ENCODE measurements around the gene C12orf75.
"Not testable (repeated sequence)": the region's sequence is repeated elsewhere in the genome, so short reads cannot be mapped to it uniquely, and the experiment has no call there.

Gene C12orf75

DNA sequence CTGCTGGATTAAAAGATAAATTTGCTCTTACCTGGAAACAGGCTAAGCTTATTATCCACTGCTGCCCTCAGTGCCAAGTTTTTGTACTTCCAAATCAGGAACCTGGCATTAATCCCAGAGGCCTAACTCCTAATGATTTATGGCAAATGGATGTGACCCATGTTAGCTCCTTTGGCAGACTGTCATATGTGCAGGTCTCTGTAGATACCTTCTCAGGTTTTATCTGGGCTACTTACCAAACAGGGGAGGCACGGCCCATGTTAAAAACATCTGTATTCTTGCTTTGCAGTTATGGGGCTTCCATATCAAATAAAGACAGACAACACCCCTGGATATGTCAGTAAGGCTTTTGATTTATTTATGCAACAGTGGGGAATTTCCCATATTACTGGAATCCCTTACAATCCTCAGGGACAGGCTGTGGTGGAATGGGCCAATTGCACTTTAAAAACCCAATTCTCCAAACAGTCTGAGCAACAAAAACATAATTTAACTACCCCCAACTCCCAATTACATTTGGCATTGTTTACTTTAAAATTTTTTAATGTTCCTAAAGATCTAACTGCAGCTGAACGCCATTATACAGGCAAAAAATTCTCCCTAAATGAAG is 19.9 kb upstream of the C12orf75 start:
- DNase-seq, result not testable (repeated sequence)

- not testable (repeated sequence) for DNase-seq
Observed at GRCh38 chr12:105311936-105312335, 18.6 kb upstream of the C12orf75 start.

DNA sequence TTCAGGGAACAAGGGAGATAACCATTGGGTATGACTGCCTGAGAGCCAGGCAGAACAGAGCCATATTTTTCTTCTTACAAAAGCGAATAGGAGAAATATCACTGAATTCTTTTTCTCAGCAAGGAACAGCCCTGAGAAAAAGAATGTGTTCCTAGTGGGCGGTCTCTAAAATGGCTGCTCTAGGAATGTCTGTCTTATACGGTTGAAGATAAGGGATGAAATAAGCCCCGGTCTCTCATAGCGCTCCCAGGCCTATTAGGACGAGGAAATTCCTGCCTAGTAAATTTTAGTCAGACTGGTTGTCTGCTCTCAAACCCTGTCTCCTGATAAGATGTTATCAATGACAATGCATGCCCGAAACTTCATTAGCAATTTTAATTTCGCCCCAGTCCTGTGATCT is 16.7 kb upstream of the C12orf75 start:
- not testable (repeated sequence) for DNase-seq

- no peak for DNase-seq
Observed at GRCh38 chr12:105315130-105315529, 15.4 kb upstream of the C12orf75 start.

DNA sequence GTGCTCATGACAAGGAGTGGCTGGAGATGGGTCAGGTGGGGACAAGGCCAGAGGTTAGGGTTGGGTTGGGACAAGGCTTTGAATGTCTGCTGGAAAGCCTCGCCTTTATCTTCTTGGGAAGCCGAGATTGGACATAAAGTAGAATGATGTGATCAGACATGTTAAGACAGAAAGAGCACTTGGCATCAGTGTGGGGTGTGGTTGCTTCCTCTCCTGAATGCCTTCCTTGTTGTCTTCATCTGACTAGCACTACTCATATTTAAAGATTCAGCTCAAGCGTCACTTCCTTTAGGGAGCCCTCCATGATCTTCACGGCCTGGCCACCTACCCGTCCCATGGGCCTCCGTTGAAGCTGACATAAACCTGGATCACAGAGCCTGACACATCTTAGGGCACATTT is 14.8 kb upstream of the C12orf75 start:
- no peak for DNase-seq

DNA sequence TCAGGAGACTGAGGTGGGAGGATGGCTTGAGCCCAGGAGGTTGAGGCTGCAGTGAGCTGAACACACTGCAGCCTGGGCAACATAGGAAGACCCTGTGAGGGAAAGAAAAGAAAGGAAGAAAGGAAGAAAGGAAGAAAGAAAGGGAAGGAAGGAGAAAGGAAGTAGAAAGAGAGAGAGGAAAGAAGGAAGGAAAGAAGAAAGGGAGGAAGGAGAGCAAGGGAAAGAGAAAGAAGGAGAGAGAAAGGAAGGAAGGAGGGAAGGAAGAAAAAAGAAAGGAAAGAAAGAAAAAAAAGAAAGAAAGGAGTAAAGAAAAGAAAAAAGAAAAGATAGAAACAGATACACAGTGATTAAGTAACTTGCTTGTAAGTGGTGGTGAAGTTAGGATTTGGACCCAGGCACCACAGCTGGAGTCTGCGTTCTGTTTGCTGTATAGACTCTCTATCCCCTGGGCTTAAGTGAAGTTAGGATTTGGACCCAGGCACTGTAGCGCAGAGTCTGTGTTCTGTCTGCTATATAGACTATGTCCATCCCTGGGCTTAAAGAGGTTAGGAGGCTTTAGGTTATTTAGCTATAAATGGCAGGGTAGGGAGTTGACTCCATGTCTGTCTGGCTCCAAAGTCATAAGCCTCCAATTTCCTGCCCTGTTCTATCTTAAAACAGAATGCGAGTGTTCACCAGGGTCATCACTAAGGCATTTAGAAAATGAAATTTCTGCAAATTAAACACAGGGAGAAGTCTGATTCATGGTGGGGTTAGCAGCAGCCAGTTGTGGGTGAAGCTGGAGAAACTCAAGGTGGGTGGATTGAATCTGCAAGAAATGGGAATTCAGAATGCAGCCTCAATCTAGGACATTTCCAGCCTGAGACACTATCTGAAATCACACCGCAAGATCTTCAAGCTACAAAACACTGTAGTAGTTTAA is 13.3 kb upstream of the C12orf75 start:
- no peak for DNase-seq

- DNase-seq, result no peak
Observed at GRCh38 chr12:105317942-105318621, 12.4 kb upstream of the C12orf75 start.

- DNase-seq, result no peak
Observed at GRCh38 chr12:105318651-105319483, 11.6 kb upstream of the C12orf75 start.

DNA sequence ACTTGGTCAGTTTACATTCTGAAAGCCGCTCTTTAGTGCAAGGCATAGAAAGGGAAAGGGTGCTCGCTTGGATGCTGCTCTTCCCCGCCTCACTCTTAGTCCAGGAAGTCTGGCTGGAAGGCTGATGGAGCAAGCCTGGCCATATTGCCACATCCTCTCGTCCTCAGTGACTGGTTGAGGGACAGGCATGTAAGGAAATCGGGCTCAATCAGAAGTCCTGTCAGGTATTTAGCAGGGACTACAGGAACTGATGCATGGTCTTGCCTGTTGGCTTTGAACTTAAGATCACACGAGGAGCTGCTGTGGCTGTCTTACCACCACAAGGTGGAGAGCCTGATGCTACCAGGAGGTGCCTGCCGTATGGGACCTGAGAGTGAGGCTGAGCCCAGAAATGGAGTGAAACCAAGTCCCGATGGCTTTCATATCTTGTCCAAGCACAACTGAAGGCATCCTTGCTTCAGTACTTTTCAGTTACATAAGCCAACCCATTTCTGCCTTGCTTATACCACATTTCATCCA is 10.7 kb upstream of the C12orf75 start:
- no peak for DNase-seq

DNA sequence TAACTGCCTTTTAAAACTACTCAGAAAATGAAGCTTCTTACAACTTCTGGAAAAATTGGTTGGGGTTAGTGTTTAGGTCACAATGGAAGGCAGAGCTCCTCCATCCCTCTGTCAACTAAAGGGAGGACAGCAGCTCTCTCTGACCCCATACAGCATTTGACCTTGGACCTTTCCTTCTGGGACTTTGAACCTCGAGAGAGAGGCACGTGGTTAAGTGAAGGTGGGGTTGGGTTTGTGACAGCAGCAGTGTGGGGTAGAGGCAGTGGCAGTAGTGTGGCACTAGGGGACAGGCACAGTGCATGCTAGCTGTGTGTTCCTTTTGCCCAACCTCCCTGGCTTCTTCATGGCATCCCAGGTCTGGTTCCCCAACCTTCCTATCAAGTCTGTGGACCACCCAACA is 9.4 kb upstream of the C12orf75 start:
- no peak for DNase-seq

DNA sequence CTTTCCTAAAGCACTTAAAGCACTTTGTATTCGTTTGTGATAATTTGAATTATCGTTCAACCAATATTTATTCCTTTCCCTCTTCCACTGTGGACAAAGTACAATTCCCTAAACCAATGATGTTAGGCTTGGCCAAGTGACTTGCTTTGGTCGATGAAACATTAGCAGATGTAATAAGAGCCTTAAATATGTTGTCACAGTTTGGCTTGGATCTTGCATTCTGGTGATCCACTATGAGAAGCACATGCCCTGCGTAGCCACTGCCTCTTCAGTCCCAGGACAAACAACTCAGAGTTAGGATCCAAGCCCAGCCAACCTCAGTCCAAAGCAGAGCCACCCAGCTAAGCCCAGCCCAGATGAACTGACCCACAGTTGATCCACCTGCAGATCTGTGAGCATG is 8.4 kb upstream of the C12orf75 start:
- DNase-seq, result no peak

- no peak for DNase-seq
Observed at GRCh38 chr12:105324704-105325103, 5.8 kb upstream of the C12orf75 start.

DNA sequence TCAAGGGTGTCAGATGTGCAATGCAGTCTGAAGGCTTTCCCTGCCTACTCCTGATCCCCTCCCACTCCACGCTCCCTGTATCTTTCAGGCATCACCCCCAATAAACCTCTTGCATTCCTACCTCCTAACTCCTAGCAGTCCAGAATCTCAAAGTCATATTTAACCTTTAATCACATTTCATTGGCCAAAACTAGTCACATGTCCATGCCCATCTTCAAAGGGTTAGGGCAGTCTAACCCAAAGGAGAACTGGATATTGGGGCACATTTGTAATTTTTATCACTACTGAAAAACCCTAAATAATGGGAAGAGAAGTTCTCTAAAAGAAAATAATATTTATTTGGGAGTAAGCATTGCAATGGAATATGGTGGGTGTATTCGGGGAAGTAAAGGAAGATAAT is 5.4 kb upstream of the C12orf75 start:
- no peak for DNase-seq

DNA sequence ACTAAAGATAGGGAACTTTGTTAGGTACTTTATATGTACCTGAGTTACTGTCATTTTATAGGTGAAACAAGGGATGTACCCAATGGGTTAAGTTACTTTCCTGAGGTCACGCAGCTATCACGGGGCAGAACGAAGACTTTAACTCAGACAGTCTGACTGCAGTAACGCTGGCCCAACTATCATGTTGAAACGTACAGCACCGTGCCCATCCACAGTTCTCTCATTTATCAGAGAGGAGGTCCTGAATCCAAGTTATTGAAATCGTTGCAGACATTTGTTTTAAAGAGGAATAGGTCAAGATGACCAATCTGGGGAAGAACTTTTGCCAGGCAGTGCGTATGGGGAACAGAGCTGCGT is 587 bp upstream of the C12orf75 start:
- DNase-seq, result peak; percentile 88

DNA sequence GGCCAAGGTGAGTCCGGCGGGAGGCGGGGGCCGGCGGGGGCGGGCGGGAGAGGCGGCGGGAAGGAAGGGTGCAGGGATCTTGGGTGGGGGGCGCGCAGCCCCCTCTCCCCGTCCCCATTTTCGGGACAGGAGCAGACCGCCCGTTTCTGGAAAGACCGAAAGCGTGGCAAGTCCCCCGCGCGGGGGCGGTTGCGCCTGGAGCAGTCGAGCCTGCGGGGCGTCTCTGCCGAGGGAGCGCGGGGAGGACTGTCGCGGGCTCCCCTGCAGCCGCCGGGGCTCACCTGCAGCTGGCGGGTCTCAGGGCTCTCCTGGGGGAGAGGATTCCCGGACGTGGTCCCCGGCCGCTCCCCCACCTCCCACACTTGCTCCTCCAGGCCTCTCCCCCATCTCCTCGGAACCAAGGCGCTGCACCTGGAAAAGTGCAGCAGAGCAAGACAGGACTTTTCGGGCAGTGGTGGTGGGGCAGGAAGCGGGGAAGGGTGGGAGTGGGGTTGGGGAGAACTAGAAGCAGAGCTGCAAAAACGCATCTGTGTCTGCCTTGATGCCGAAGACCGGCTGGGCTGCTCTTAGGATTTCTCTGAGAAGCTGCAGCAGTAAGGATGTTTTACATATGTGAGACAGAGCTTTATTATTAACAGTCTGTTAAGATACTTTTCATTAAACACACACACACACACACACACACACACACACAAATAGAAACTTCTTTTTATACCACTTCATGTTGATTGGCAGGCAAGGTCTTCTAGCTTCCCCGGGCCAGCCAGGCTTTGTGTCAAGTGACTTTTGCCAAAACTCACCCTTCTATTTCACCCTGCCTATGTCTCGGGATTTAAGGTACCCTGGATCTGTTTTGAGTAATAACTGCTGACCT is 677 bp downstream of the C12orf75 start:
- no peak for DNase-seq

DNA sequence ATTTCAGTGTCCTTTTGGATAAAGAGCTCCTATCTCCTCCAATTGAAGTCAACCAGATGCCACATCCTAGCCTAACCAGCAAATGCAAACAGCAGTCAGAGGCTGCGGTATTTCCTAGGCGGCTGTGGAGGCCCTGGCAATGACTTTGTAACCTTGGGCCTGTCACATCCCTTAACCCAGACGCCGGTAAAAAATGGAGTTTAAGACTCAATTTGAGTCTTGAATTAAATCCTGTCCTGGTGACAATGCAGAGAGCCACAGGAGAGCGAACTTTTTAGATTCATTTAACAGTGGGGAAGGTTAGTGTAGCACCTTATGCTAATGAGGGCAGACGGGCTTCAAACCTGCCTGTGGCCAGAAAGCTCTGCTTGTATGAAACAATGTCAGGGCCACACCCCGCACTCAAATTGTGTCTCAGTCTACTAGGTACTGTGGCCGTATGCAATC is 1.3 kb downstream of the C12orf75 start:
- DNase-seq, result no peak

DNA sequence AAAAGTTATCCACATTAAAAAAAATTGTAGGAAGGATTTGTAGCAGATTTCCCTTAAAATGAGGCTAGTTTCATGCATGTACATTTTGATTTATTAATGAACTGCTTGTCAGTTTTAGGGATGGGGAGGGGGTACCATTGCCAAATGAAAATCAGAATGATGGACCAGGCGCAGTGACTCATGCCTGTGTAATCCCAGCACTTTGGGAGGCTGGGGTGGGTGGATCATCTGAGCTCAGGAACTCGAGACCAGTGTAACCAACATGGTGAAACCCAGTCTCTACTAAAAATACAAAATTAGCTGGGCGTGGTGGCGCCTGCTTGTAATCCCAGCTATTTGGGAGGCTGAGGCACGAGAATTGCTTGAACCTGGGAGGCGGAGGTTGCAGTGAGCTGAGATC is 1.8 kb downstream of the C12orf75 start:
- not testable (repeated sequence) for DNase-seq

DNA sequence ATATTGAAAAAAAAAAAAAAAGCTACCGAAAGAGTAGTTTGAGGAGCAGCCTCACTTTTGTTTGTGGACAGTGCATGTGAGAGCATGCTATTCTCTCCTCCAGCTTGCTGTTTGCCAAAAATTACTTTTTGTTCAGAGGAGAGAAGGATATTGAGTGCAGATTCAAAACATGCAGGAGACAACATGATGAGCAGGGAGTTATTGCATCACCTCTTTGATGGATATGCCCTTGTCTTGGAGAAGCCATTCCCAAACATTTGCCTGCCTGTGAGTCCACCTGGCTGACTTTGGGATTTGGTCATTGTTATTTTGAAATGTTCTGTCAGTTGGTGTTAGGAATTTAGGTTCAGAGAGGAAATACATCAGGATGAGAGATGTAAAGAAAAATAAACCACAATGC is 2.4 kb downstream of the C12orf75 start:
- DNase-seq, result no peak

GRCh38 chr12:105334001-105334400 is 3.5 kb downstream of the C12orf75 start:
- no peak for DNase-seq

GRCh38 chr12:105334582-105334981 is 4.1 kb downstream of the C12orf75 start:
- no peak for DNase-seq

- DNase-seq, result no peak
Observed at GRCh38 chr12:105335856-105336255, 5.4 kb downstream of the C12orf75 start.

GRCh38 chr12:105336411-105336810 is 5.9 kb downstream of the C12orf75 start:
- DNase-seq, result no peak

All from KG1 (cell line).